HG03060 (cell line): ENCODE results near the gene HSD3B7.

Experiments
- ATAC-seq: cut with Tn5 transposase; IDR thresholded peaks from one replicate; pipeline ENCODE4 v1.9.1; 2021; ENCODE audit warnings: low read depth, moderate number of reproducible peaks; ENCODE audit not compliant: unreplicated experiment

Gene HSD3B7

GRCh38 chr16:30980959-30981358 is 4.0 kb upstream of the HSD3B7 start:
- ATAC-seq: no peak

GRCh38 chr16:30982548-30983288 is 2.3 kb upstream of the HSD3B7 start:
- no peak for ATAC-seq

GRCh38 chr16:30983289-30983889 is 1.6 kb upstream of the HSD3B7 start:
- no peak for ATAC-seq

GRCh38 chr16:30983898-30984610 is 953 bp upstream of the HSD3B7 start:
- no peak for ATAC-seq

- no peak for ATAC-seq
Observed at GRCh38 chr16:30985401-30986128, 558 bp downstream of the HSD3B7 start.

GRCh38 chr16:30986129-30986991 is 1.4 kb downstream of the HSD3B7 start:
- ATAC-seq: no peak

GRCh38 chr16:30987581-30988190 is 2.7 kb downstream of the HSD3B7 start:
- ATAC-seq: no peak

GRCh38 chr16:30989469-30990047 is 4.6 kb downstream of the HSD3B7 start:
- no peak for ATAC-seq

- ATAC-seq: no peak
Observed at GRCh38 chr16:30990105-30990504, 5.1 kb downstream of the HSD3B7 start.

- ATAC-seq: no peak
Observed at GRCh38 chr16:30991052-30991451, 6.0 kb downstream of the HSD3B7 start.

- ATAC-seq: no peak
Observed at GRCh38 chr16:30992276-30992780, 7.3 kb downstream of the HSD3B7 start.

- ATAC-seq: no peak
Observed at GRCh38 chr16:30992931-30993816, 8.2 kb downstream of the HSD3B7 start.

GRCh38 chr16:30995927-30996323 is 10.9 kb downstream of the HSD3B7 start:
- ATAC-seq: no peak

- ATAC-seq: no peak
Observed at GRCh38 chr16:30996324-30996984, 11.4 kb downstream of the HSD3B7 start.

GRCh38 chr16:30996985-30997724 is 12.1 kb downstream of the HSD3B7 start:
- no peak for ATAC-seq

GRCh38 chr16:30997725-30998711 is 13.0 kb downstream of the HSD3B7 start:
- ATAC-seq: no peak
